Natural killer cell treated with Interleukin-12 subunit alpha and Interleukin-12 subunit beta and Interleukin-15 and Interleukin-18, amount 100 ng/mL, for 72 hours (primary cell): ENCODE data around the gene KLC3. TPM values are rescaled to one million over a fixed set of nuclear protein-coding genes. Genes with fewer than 3 reads are reported as not detected.

Experiments used
- ATAC-seq, 2 donors: fragments of 150-1000 bp; cut with Tn5 transposase in 1 of 2; sonication (Bioruptor Pico), chemical (Tn5 transposase) in 1 of 2; 2 replicates each; pipeline ENCODE4 v1.10.0; 2021
- DNase-seq: peaks from one replicate; pipeline ENCODE4 v3.0.0; 2022; ENCODE audit warnings: low spot score
- H3K27ac Mint-ChIP-seq, 2 donors: 1 replicate in 1 of 2; 2 replicates in 1 of 2; pipeline ENCODE4 v1.8.0; 2022; ENCODE audit warnings: mixed read lengths in 2 of 2, mild to moderate bottlenecking in 1 of 2, moderate library complexity in 1 of 2
- H3K27me3 Mint-ChIP-seq, 2 donors: 1 replicate in 1 of 2; 2 replicates in 1 of 2; pipeline ENCODE4 v1.8.0; 2022; ENCODE audit warnings: mixed read lengths in 2 of 2
- H3K36me3 Mint-ChIP-seq: one replicate; pipeline ENCODE4 v1.8.0; 2022; ENCODE audit warnings: mixed read lengths
- H3K4me1 Mint-ChIP-seq, 2 donors: 1 replicate in 1 of 2; 2 replicates in 1 of 2; pipeline ENCODE4 v1.8.0; 2022; ENCODE audit warnings: low read depth in 2 of 2, mixed read lengths in 2 of 2, mild to moderate bottlenecking in 1 of 2
- H3K4me3 Mint-ChIP-seq: one replicate; pipeline ENCODE4 v1.8.0; 2022; ENCODE audit warnings: mixed read lengths
- H3K9me3 Mint-ChIP-seq: 2 replicates; pipeline ENCODE4 v1.8.0; 2022; ENCODE audit warnings: mixed read lengths
- total RNA-seq, 2 donors: library from RNA; stranded (reverse); gene quantifications; one replicate each; pipeline ENCODE4 v1.2.3, GENCODE V29; 2022

The KLC3 gene
- total RNA-seq, 2 donors from 2014 or later: not detected

GRCh38 chr19:45356760-45357444 lies 16.4 kb downstream of the KLC3 start:
- Mint-ChIP-seq H3K4me1 (peaks cover 0 to 3% of the 10 kb centered on the region in 2 donors), H3K27me3 (no peaks in the 10 kb centered on the region), H3K9me3 (no peaks in the 10 kb centered on the region), H3K36me3 (no peaks in the 10 kb centered on the region), H3K4me3 (no peak overlapping the region), H3K27ac (no peak overlapping the region)
- no peak for ATAC-seq
- no peak for DNase-seq

GRCh38 chr19:45357445-45357783 lies 16.9 kb downstream of the KLC3 start:
- H3K4me3 Mint-ChIP-seq: no peak overlapping the region
- no peak for ATAC-seq
- H3K4me1 Mint-ChIP-seq: peaks cover 0 to 3% of the 10 kb centered on the region in 2 donors
- no peaks in the 10 kb centered on the region for H3K36me3 Mint-ChIP-seq
- no peak for DNase-seq
- no peaks in the 10 kb centered on the region for H3K27me3 Mint-ChIP-seq
- peak overlapping the region in 1 of 2 donors; percentile 37 for H3K27ac Mint-ChIP-seq
- H3K9me3 Mint-ChIP-seq: no peaks in the 10 kb centered on the region

GRCh38 chr19:45358213-45358792 lies 17.8 kb downstream of the KLC3 start:
- Mint-ChIP-seq H3K27ac (peak overlapping the region in 1 of 2 donors; percentile 37), H3K27me3 (no peaks in the 10 kb centered on the region), H3K36me3 (no peaks in the 10 kb centered on the region), H3K9me3 (no peaks in the 10 kb centered on the region), H3K4me1 (peaks cover 0 to 3% of the 10 kb centered on the region in 2 donors), H3K4me3 (no peak overlapping the region)
- no peak for ATAC-seq
- DNase-seq: no peak

- no peak overlapping the region for H3K27ac Mint-ChIP-seq
- DNase-seq (no peak), ATAC-seq (no peak)
- H3K27me3 Mint-ChIP-seq: no peaks in the 10 kb centered on the region
- no peaks in the 10 kb centered on the region for H3K36me3 Mint-ChIP-seq
- no peak overlapping the region for H3K4me3 Mint-ChIP-seq
- no peaks in the 10 kb centered on the region for H3K9me3 Mint-ChIP-seq
- H3K4me1 Mint-ChIP-seq: no peaks in the 10 kb centered on the region
Observed at GRCh38 chr19:45361608-45362007, 21.1 kb downstream of the KLC3 start.

GRCh38 chr19:45362291-45362690 lies 21.7 kb downstream of the KLC3 start:
- Mint-ChIP-seq H3K27ac (no peak overlapping the region), H3K9me3 (no peaks in the 10 kb centered on the region), H3K4me1 (no peaks in the 10 kb centered on the region), H3K27me3 (no peaks in the 10 kb centered on the region), H3K36me3 (no peaks in the 10 kb centered on the region), H3K4me3 (no peak overlapping the region)
- ATAC-seq: no peak
- no peak for DNase-seq

GRCh38 chr19:45363861-45364459 lies 23.4 kb downstream of the KLC3 start:
- H3K4me1 Mint-ChIP-seq: peaks cover 0 to 1% of the 10 kb centered on the region in 2 donors
- H3K27ac Mint-ChIP-seq: no peak overlapping the region
- DNase-seq: no peak
- H3K36me3 Mint-ChIP-seq: no peaks in the 10 kb centered on the region
- no peaks in the 10 kb centered on the region for H3K27me3 Mint-ChIP-seq
- no peak for ATAC-seq
- H3K4me3 Mint-ChIP-seq: no peak overlapping the region
- no peaks in the 10 kb centered on the region for H3K9me3 Mint-ChIP-seq

- no peaks in the 10 kb centered on the region for H3K36me3 Mint-ChIP-seq
- DNase-seq (no peak), ATAC-seq (no peak)
- peaks cover 0 to 2% of the 10 kb centered on the region in 2 donors for H3K4me1 Mint-ChIP-seq
- H3K4me3 Mint-ChIP-seq: no peak overlapping the region
- no peak overlapping the region for H3K27ac Mint-ChIP-seq
- no peaks in the 10 kb centered on the region for H3K27me3 Mint-ChIP-seq
- no peaks in the 10 kb centered on the region for H3K9me3 Mint-ChIP-seq
Observed at GRCh38 chr19:45364696-45365095, 24.1 kb downstream of the KLC3 start.

- no peaks in the 10 kb centered on the region for H3K27me3 Mint-ChIP-seq
- no peaks in the 10 kb centered on the region for H3K9me3 Mint-ChIP-seq
- peak overlapping the region; percentile 36 for H3K4me3 Mint-ChIP-seq
Observed at GRCh38 chr19:45368127-45368526, 27.6 kb downstream of the KLC3 start.

GRCh38 chr19:45368737-45369340 lies 28.3 kb downstream of the KLC3 start:
- H3K27me3 Mint-ChIP-seq: no peaks in the 10 kb centered on the region
- H3K9me3 Mint-ChIP-seq: no peaks in the 10 kb centered on the region
- ATAC-seq (no peak), DNase-seq (no peak)
- no peak overlapping the region for H3K27ac Mint-ChIP-seq
- H3K36me3 Mint-ChIP-seq: no peaks in the 10 kb centered on the region
- peaks cover 0 to 9% of the 10 kb centered on the region in 2 donors for H3K4me1 Mint-ChIP-seq
- H3K4me3 Mint-ChIP-seq: peak overlapping the region; percentile 52

More at GRCh38 chr19:45368127-45368526, 27.6 kb downstream of the KLC3 start:
- peaks cover 0 to 9% of the 10 kb centered on the region in 2 donors for H3K4me1 Mint-ChIP-seq
- no peaks in the 10 kb centered on the region for H3K36me3 Mint-ChIP-seq
- no peak overlapping the region for H3K27ac Mint-ChIP-seq
- ATAC-seq (no peak), DNase-seq (no peak)

- H3K27ac Mint-ChIP-seq: peak within 1 kb of the TSS; percentile 84 to 95
- no peaks in the 10 kb centered on the region for H3K27me3 Mint-ChIP-seq
- H3K4me3 Mint-ChIP-seq: peak within 1 kb of the TSS; percentile 77
- ATAC-seq: peak; percentile 99
- H3K36me3 Mint-ChIP-seq: no peaks in the 10 kb centered on the region
- peak; percentile 99 for DNase-seq
- H3K9me3 Mint-ChIP-seq: no peaks in the 10 kb centered on the region
- H3K4me1 Mint-ChIP-seq: peaks cover 0 to 9% of the 10 kb centered on the region in 2 donors
Observed at GRCh38 chr19:45370410-45371204, 30.1 kb downstream of the KLC3 start, which contains the start of gene ERCC2. Gene ERCC2 (minus strand): TSS chr19:45370573. CDS start chr19:45370540, 33 bp downstream.

- Mint-ChIP-seq H3K9me3 (no peaks in the 10 kb centered on the region), H3K27me3 (no peaks in the 10 kb centered on the region), H3K4me3 (no peak overlapping the region), H3K4me1 (no peaks in the 10 kb centered on the region), H3K27ac (no peak overlapping the region), H3K36me3 (no peaks in the 10 kb centered on the region)
- ATAC-seq (no peak), DNase-seq (no peak)
Observed at GRCh38 chr19:45376045-45376724, 35.6 kb downstream of the KLC3 start.

- ATAC-seq (no peak), DNase-seq (no peak)
- no peaks in the 10 kb centered on the region for H3K9me3 Mint-ChIP-seq
- peaks cover 0 to 3% of the 10 kb centered on the region in 2 donors for H3K27me3 Mint-ChIP-seq
- no peak overlapping the region for H3K4me3 Mint-ChIP-seq
- H3K36me3 Mint-ChIP-seq: no peaks in the 10 kb centered on the region
- H3K27ac Mint-ChIP-seq: no peak overlapping the region
- H3K4me1 Mint-ChIP-seq: no peaks in the 10 kb centered on the region
Observed at GRCh38 chr19:45380107-45380506, 39.6 kb downstream of the KLC3 start.

GRCh38 chr19:45382426-45382825 lies 41.9 kb downstream of the KLC3 start:
- H3K27ac Mint-ChIP-seq: no peak overlapping the region
- H3K27me3 Mint-ChIP-seq: peaks cover 0 to 6% of the 10 kb centered on the region in 2 donors
- H3K4me1 Mint-ChIP-seq: no peaks in the 10 kb centered on the region
- H3K4me3 Mint-ChIP-seq: no peak overlapping the region
- DNase-seq (no peak), ATAC-seq (no peak)
- no peaks in the 10 kb centered on the region for H3K9me3 Mint-ChIP-seq
- no peaks in the 10 kb centered on the region for H3K36me3 Mint-ChIP-seq
